Measurements from ENCODE around the gene RIPK1.
A peak's percentile ranks its signal among the peaks of the same experiment; 100 is the strongest.

RIPK1 gene

GRCh38 chr6:3138341-3138740 is 70.0 kb downstream of the RIPK1 start:
- Histone ChIP-seq H3F3A (ENCODE audit: insufficient read depth, low read length) (no peaks in the 10 kb centered on the region), H2AFZ (ENCODE audit: low read length) (no peak overlapping the region), H3K9ac (ENCODE audit: low read length) (no peak overlapping the region), H3K79me2 (ENCODE audit: insufficient read depth, low read length) (no peaks in the 10 kb centered on the region), H3K36me3 (ENCODE audit: insufficient read depth, low read length) (peaks cover 59% of the 10 kb centered on the region), H3K4me2 (ENCODE audit: low read length) (no peak overlapping the region), H3K27ac (ENCODE audit: low read depth, low read length, poor library complexity, severe bottlenecking) (peak overlapping the region; percentile 76), H3K9me3 (ENCODE audit: low read length) (no peaks in the 10 kb centered on the region), H3K9me2 (ENCODE audit: low read depth, low read length) (no peaks in the 10 kb centered on the region), H3K4me1 (ENCODE audit: insufficient read depth, low read length, severe bottlenecking) (peaks cover 16% of the 10 kb centered on the region), H4K20me1 (ENCODE audit: insufficient read depth, low read length) (no peaks in the 10 kb centered on the region), H3K4me3 (ENCODE audit: low read depth, low read length, poor library complexity, severe bottlenecking) (no peak overlapping the region), H3K27me3 (ENCODE audit: insufficient read depth, low read length) (no peaks in the 10 kb centered on the region)
- TF ChIP-seq CTCF (IDR thresholded peaks at IDR 0.05; ENCODE audit: low read length) (no peak), EZH2 (IDR thresholded peaks at IDR 0.05; ENCODE audit: borderline replicate concordance, low read length) (no peak)

GRCh38 chr6:3139090-3139903 is 71.0 kb downstream of the RIPK1 start:
- peaks cover 54% of the 10 kb centered on the region; the same call in 1 of the 2 replicates for H3K36me3 ChIP-seq (ENCODE audit: insufficient read depth, low read length)
- TF ChIP-seq EZH2 (IDR thresholded peaks at IDR 0.05; ENCODE audit: borderline replicate concordance, low read length) = no peak
- TF ChIP-seq CTCF (IDR thresholded peaks at IDR 0.05; ENCODE audit: low read length) = no peak
- peak overlapping the region; percentile 76 for H3K27ac ChIP-seq (ENCODE audit: low read depth, low read length, poor library complexity, severe bottlenecking)
- no peak overlapping the region for H2AFZ ChIP-seq (ENCODE audit: low read length)
- H3K79me2 ChIP-seq (ENCODE audit: insufficient read depth, low read length) = no peaks in the 10 kb centered on the region
- peak overlapping the region; percentile 26; the same call in 1 of the 2 replicates for H3K4me2 ChIP-seq (ENCODE audit: low read length)
- H3K9me2 ChIP-seq (ENCODE audit: low read depth, low read length) = no peaks in the 10 kb centered on the region
- peaks cover 24% of the 10 kb centered on the region for H3K4me1 ChIP-seq (ENCODE audit: insufficient read depth, low read length, severe bottlenecking)
- H3K9me3 ChIP-seq (ENCODE audit: low read length) = no peaks in the 10 kb centered on the region
- no peak overlapping the region for H3K4me3 ChIP-seq (ENCODE audit: low read depth, low read length, poor library complexity, severe bottlenecking)
- H3K27me3 ChIP-seq (ENCODE audit: insufficient read depth, low read length) = no peaks in the 10 kb centered on the region
- peak overlapping the region; percentile 23; the same call in 1 of the 2 replicates for H3K9ac ChIP-seq (ENCODE audit: low read length)
- H4K20me1 ChIP-seq (ENCODE audit: insufficient read depth, low read length) = no peaks in the 10 kb centered on the region
- H3F3A ChIP-seq (ENCODE audit: insufficient read depth, low read length) = no peaks in the 10 kb centered on the region

GRCh38 chr6:3140201-3140600 is 71.9 kb downstream of the RIPK1 start:
- Histone ChIP-seq H3K9ac (ENCODE audit: low read length) (no peak overlapping the region), H3K9me3 (ENCODE audit: low read length) (no peaks in the 10 kb centered on the region), H3K9me2 (ENCODE audit: low read depth, low read length) (no peaks in the 10 kb centered on the region), H4K20me1 (ENCODE audit: insufficient read depth, low read length) (no peaks in the 10 kb centered on the region), H3K4me2 (ENCODE audit: low read length) (no peak overlapping the region), H3K27ac (ENCODE audit: low read depth, low read length, poor library complexity, severe bottlenecking) (no peak overlapping the region), H3K79me2 (ENCODE audit: insufficient read depth, low read length) (no peaks in the 10 kb centered on the region), H3K36me3 (ENCODE audit: insufficient read depth, low read length) (peaks cover 54% of the 10 kb centered on the region; the same call in 1 of the 2 replicates), H3K27me3 (ENCODE audit: insufficient read depth, low read length) (no peaks in the 10 kb centered on the region), H3F3A (ENCODE audit: insufficient read depth, low read length) (no peaks in the 10 kb centered on the region), H3K4me1 (ENCODE audit: insufficient read depth, low read length, severe bottlenecking) (peaks cover 24% of the 10 kb centered on the region), H2AFZ (ENCODE audit: low read length) (no peak overlapping the region), H3K4me3 (ENCODE audit: low read depth, low read length, poor library complexity, severe bottlenecking) (no peak overlapping the region)
- no peak for TF ChIP-seq CTCF (IDR thresholded peaks at IDR 0.05; ENCODE audit: low read length)
- no peak for TF ChIP-seq EZH2 (IDR thresholded peaks at IDR 0.05; ENCODE audit: borderline replicate concordance, low read length)

Measured in OCI-LY1 (cell line).